SK-N-SH (cell line): ENCODE data around the gene GLRA1. TPM values are rescaled to one million over a fixed set of nuclear protein-coding genes. Genes with fewer than 3 reads are reported as not detected.

Experiments used
- CTCF ChIA-PET: fragments of 300-600, 350-600 bp; formaldehyde crosslinking; extraction: SDS; loops from one replicate; lab custom pipeline; 2021; lab: Yijun Ruan, JAX
- POLR2A ChIA-PET: fragments of 350-600 bp; sonication (Branson Sonifier 250); formaldehyde crosslinking; extraction: SDS; loops from one replicate; lab custom pipeline; 2020; ENCODE audit warnings: antibody characterized with exemption, inconsistent platforms; lab: Yijun Ruan, JAX
- DNase-seq: peaks from one replicate; pipeline ENCODE4 v3.0.0; 2012
- H2AFZ ChIP-seq: fragments of 200-600 bp; sonication (generic); 2 replicates; pipeline ENCODE4 v1.8.1; 2016; ENCODE audit warnings: antibody characterized with exemption, mild to moderate bottlenecking, low read depth
- H3F3A ChIP-seq: fragments of 200-600 bp; sonication (generic); replicated peaks from 2 replicates; pipeline ENCODE3; 2016; ENCODE audit warnings: antibody characterized with exemption, mild to moderate bottlenecking; ENCODE audit not compliant: insufficient read depth
- H3K27ac ChIP-seq, 2 experiments: fragments of 200-500 bp in 1 of 2; fragments of 200-600 bp in 1 of 2; sonication (Bioruptor generic) in 1 of 2; sonication (generic), shearing (Covaris generic) in 1 of 2; 2 replicates each; pipeline versions ENCODE4 v1.5.1 to v1.6.1; 2014 to 2016; ENCODE audit warnings: low read depth in 2 of 2, inconsistent platforms in 1 of 2, low read length in 1 of 2, mild to moderate bottlenecking in 1 of 2, mixed read lengths in 1 of 2
- H3K27me3 ChIP-seq: fragments of 200-600 bp; sonication (generic), shearing (Covaris generic); 2 replicates; pipeline ENCODE4 v1.6.1; 2016; ENCODE audit warnings: mixed run types; ENCODE audit not compliant: insufficient read depth
- H3K36me3 ChIP-seq, 2 experiments: fragments of 200-500 bp in 1 of 2; fragments of 200-600 bp in 1 of 2; sonication (Bioruptor generic) in 1 of 2; sonication (generic) in 1 of 2; replicated peaks in 1 of 2; 2 replicates each; pipeline versions ENCODE3 to v1.5.1; 2014 to 2016; ENCODE audit warnings: low read length in 1 of 2, mild to moderate bottlenecking in 1 of 2; ENCODE audit not compliant: insufficient read depth in 2 of 2, control insufficient read depth in 1 of 2
- H3K4me1 ChIP-seq, 2 experiments: fragments of 200-500 bp in 1 of 2; fragments of 200-600 bp in 1 of 2; sonication (Bioruptor generic) in 1 of 2; sonication (generic), shearing (Covaris generic) in 1 of 2; 2 replicates each; pipeline versions ENCODE4 v1.5.1 to v1.6.1; 2014 to 2016; ENCODE audit warnings: low read depth in 1 of 2, low read length in 1 of 2, mixed run types in 1 of 2; ENCODE audit not compliant: insufficient read depth in 2 of 2, control insufficient read depth in 1 of 2
- H3K4me2 ChIP-seq: fragments of 200-600 bp; sonication (generic), shearing (Covaris generic); 2 replicates; pipeline ENCODE4 v1.6.1; 2017; ENCODE audit warnings: mixed run types
- H3K4me3 ChIP-seq, 2 experiments: fragments of 200-500 bp in 1 of 2; fragments of 200-600 bp in 1 of 2; sonication (Bioruptor generic) in 1 of 2; sonication (generic), shearing (Covaris generic) in 1 of 2; 2 replicates each; pipeline versions ENCODE4 v1.5.1 to v1.8.1; 2014 to 2016; ENCODE audit warnings: low read depth in 2 of 2, inconsistent platforms in 1 of 2, low read length in 1 of 2, mild to moderate bottlenecking in 1 of 2, mixed read lengths in 1 of 2, moderate library complexity in 1 of 2
- H3K79me2 ChIP-seq: fragments of 200-600 bp; sonication (generic); 2 replicates; pipeline ENCODE4 v1.8.1; 2017; ENCODE audit warnings: mild to moderate bottlenecking; ENCODE audit not compliant: insufficient read depth
- H3K9ac ChIP-seq: fragments of 200-600 bp; sonication (generic); 2 replicates; pipeline ENCODE4 v1.6.1; 2017; ENCODE audit warnings: mixed run types
- H3K9me2 ChIP-seq: fragments of 200-600 bp; sonication (generic); 2 replicates; pipeline ENCODE4 v1.6.1; 2017; ENCODE audit warnings: mixed run types
- H3K9me3 ChIP-seq: fragments of 200-600 bp; sonication (generic); 2 replicates; pipeline ENCODE4 v1.6.1; 2017; ENCODE audit warnings: mixed run types, mild to moderate bottlenecking, moderate library complexity
- H4K20me1 ChIP-seq: fragments of 200-600 bp; sonication (generic); 2 replicates; pipeline ENCODE4 v1.6.1; 2017; ENCODE audit warnings: mild to moderate bottlenecking, mixed run types; ENCODE audit not compliant: insufficient read depth
- EP300 ChIP-seq, 2 experiments: IDR thresholded peaks; 2 replicates each; pipeline versions ENCODE4 v1.4.0 to v1.6.1; 2012; ENCODE audit warnings: borderline replicate concordance in 1 of 2, low read depth in 1 of 2, low read length in 1 of 2
- EZH2phosphoT487 ChIP-seq: fragments of 200-600 bp; sonication (generic); IDR thresholded peaks from 2 replicates; pipeline ENCODE4 v1.6.1; 2017; ENCODE audit warnings: low read depth, mixed run types, mild to moderate bottlenecking, antibody characterized with exemption, moderate library complexity, borderline replicate concordance
- FOXM1 ChIP-seq: IDR thresholded peaks from 2 replicates; pipeline ENCODE4 v1.4.0; 2012; ENCODE audit warnings: low read depth, mild to moderate bottlenecking
- GATA2 ChIP-seq: sonication (generic); formaldehyde crosslinking; IDR thresholded peaks from 2 replicates; pipeline ENCODE4 v1.5.0; 2020; ENCODE audit warnings: mild to moderate bottlenecking, missing genetic modification reagents
- MAX ChIP-seq: IDR thresholded peaks from 2 replicates; pipeline ENCODE4 v1.4.0; 2012; ENCODE audit warnings: low read depth
- MEF2A ChIP-seq: IDR thresholded peaks from 2 replicates; pipeline ENCODE4 v1.4.0; 2012; ENCODE audit warnings: low read depth, borderline replicate concordance
- MXI1 ChIP-seq: IDR thresholded peaks from 2 replicates; pipeline ENCODE4 v1.6.1; 2012; ENCODE audit warnings: mild to moderate bottlenecking, low read depth, low read length, improper control_type of control experiment
- NFIC ChIP-seq: IDR thresholded peaks from 2 replicates; pipeline ENCODE4 v1.4.0; 2012; ENCODE audit warnings: borderline replicate concordance
- NRF1 ChIP-seq: IDR thresholded peaks from 2 replicates; pipeline ENCODE4 v1.6.1; 2012; ENCODE audit warnings: low read depth, mild to moderate bottlenecking, low read length
- RAD21 ChIP-seq: IDR thresholded peaks from 2 replicates; pipeline ENCODE4 v1.6.1; 2012; ENCODE audit warnings: mild to moderate bottlenecking, low read length
- REST ChIP-seq: IDR thresholded peaks from 2 replicates; pipeline ENCODE4 v1.6.1; 2012; ENCODE audit warnings: mild to moderate bottlenecking, low read depth, low read length, moderate library complexity
- RFX5 ChIP-seq: IDR thresholded peaks from 2 replicates; pipeline ENCODE4 v1.6.1; 2012; ENCODE audit warnings: mild to moderate bottlenecking, improper control_type of control experiment, low read length
- RXRA ChIP-seq: IDR thresholded peaks from 2 replicates; pipeline ENCODE4 v1.4.0; 2012; ENCODE audit warnings: low read depth, mild to moderate bottlenecking, borderline replicate concordance
- SIN3A ChIP-seq: IDR thresholded peaks from 2 replicates; pipeline ENCODE4 v1.6.1; 2012; ENCODE audit warnings: low read depth, mild to moderate bottlenecking, low read length, moderate library complexity, borderline replicate concordance
- TCF12 ChIP-seq: IDR thresholded peaks from 2 replicates; pipeline ENCODE4 v1.4.0; 2012
- USF2 ChIP-seq: fragments of 150-350 bp; IDR thresholded peaks from 2 replicates; pipeline ENCODE4 v1.6.1; 2017; ENCODE audit warnings: antibody characterized with exemption, low read length, low read depth, borderline replicate concordance
- YY1 ChIP-seq: IDR thresholded peaks from 2 replicates; pipeline ENCODE4 v1.4.0; 2012; ENCODE audit warnings: low read depth, mild to moderate bottlenecking
- ZBTB33 ChIP-seq: IDR thresholded peaks from 2 replicates; pipeline ENCODE4 v1.4.0; 2012; ENCODE audit warnings: low read depth, borderline replicate concordance
- WGBS: methylation state at CpG from one replicate; pipeline ENCODE4 v1.1.6; 2017; ENCODE audit warnings: low lambda C conversion rate; 5-methylcytosine and 5-hydroxymethylcytosine counted together
- polyA plus RNA-seq, 3 experiments: library from polyadenylated mRNA; depleted of rRNA; stranded (reverse); fragments of >200 nt; gene quantifications; 2 replicates each; pipeline ENCODE4 v1.2.3, GENCODE V29; 2012
- TF ChIP-seq, protein P1 (sequence below): IDR thresholded peaks from 2 replicates; pipeline ENCODE4; 2012
- TF ChIP-seq, protein P2 (sequence below): fragments of 200-600 bp; sonication (generic); IDR thresholded peaks from 2 replicates; pipeline ENCODE4 v1.6.1; 2017; ENCODE audit warnings: antibody characterized with exemption, mild to moderate bottlenecking, moderate library complexity

Gene GLRA1
- polyA plus RNA-seq, 1 of the 3 experiments (the other 2 are of a cell fraction), result not detected

- H3K27ac ChIP-seq, result no peak overlapping the region
- H3K36me3 ChIP-seq, result no peaks in the 10 kb centered on the region
- H3K27me3 ChIP-seq, result no peaks in the 10 kb centered on the region
- CTCF ChIA-PET, result interaction anchor here (3.1 kb wide), 1 partner anchor 11 kb away, joined by 22 read pairs; no protein-coding TSS in a partner anchor
- H3K4me3 ChIP-seq, result no peak overlapping the region
- TF ChIP-seq MAX (no peak), ZBTB33 (no peak), RAD21 (no peak), MEF2A (no peak), FOXM1 (no peak), YY1 (no peak), GATA2 (CRISPR knock-in tag) (no peak), MXI1 (no peak), EP300 (IDR thresholded peaks at IDR 0.05; ENCODE audit: borderline replicate concordance in 1 of 2, low read depth in 1 of 2, low read length in 1 of 2) (no peak), TCF12 (no peak), NFIC (no peak), RXRA (no peak), RFX5 (no peak), USF2 (no peak), REST (no peak), NRF1 (no peak), EZH2phosphoT487 (no peak), SIN3A (no peak)
- TF ChIP-seq, protein P1, sequence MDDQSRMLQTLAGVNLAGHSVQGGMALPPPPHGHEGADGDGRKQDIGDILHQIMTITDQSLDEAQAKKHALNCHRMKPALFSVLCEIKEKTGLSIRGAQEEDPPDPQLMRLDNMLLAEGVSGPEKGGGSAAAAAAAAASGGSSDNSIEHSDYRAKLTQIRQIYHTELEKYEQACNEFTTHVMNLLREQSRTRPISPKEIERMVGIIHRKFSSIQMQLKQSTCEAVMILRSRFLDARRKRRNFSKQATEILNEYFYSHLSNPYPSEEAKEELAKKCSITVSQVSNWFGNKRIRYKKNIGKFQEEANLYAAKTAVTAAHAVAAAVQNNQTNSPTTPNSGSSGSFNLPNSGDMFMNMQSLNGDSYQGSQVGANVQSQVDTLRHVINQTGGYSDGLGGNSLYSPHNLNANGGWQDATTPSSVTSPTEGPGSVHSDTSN, result no peak
- TF ChIP-seq, protein P2, sequence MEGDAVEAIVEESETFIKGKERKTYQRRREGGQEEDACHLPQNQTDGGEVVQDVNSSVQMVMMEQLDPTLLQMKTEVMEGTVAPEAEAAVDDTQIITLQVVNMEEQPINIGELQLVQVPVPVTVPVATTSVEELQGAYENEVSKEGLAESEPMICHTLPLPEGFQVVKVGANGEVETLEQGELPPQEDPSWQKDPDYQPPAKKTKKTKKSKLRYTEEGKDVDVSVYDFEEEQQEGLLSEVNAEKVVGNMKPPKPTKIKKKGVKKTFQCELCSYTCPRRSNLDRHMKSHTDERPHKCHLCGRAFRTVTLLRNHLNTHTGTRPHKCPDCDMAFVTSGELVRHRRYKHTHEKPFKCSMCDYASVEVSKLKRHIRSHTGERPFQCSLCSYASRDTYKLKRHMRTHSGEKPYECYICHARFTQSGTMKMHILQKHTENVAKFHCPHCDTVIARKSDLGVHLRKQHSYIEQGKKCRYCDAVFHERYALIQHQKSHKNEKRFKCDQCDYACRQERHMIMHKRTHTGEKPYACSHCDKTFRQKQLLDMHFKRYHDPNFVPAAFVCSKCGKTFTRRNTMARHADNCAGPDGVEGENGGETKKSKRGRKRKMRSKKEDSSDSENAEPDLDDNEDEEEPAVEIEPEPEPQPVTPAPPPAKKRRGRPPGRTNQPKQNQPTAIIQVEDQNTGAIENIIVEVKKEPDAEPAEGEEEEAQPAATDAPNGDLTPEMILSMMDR, result no peak
- no peak overlapping the region for H3K4me2 ChIP-seq
- no peak for DNase-seq
- H2AFZ ChIP-seq, result no peak overlapping the region
- peaks cover 6% of the 10 kb centered on the region; the same call in 1 of the 2 replicates for H3K9me3 ChIP-seq
- 41% methylated on average over 3 of the region's 3 CpGs for WGBS
- POLR2A ChIA-PET, result no interaction called here
- H3K4me1 ChIP-seq, result peaks cover 0 to 3% of the 10 kb centered on the region in 2 experiments; a peak in 1 of 4 replicates
- no peaks in the 10 kb centered on the region for H3F3A ChIP-seq
- no peaks in the 10 kb centered on the region for H4K20me1 ChIP-seq
- H3K9me2 ChIP-seq, result no peaks in the 10 kb centered on the region
- H3K9ac ChIP-seq, result no peak overlapping the region
- H3K79me2 ChIP-seq, result no peaks in the 10 kb centered on the region
Observed at GRCh38 chr5:151926188-151926587, 1.5 kb upstream of the GLRA1 start.
